B cell (primary cell): Measurements from ENCODE around the gene SLC19A1. TPM values are rescaled to one million over a fixed set of nuclear protein-coding genes. Genes with fewer than 3 reads are reported as not detected.

Source experiments
- ATAC-seq: fragments of 200-7000 bp; cut with Tn5 transposase; one replicate; pipeline ENCODE4 v1.10.0; 2021; ENCODE audit warnings: low read depth, mild to moderate bottlenecking, moderate number of reproducible peaks, moderate library complexity
- CTCF ChIA-PET: fragments of 350-600 bp; sonication (Branson Sonifier 250); formaldehyde crosslinking; loops from one replicate; lab custom pipeline; 2021; ENCODE audit warnings: antibody characterized with exemption, inconsistent platforms; lab: Charles Lee
- POLR2A ChIA-PET: fragments of 350-600 bp; sonication (Branson Sonifier 250); formaldehyde crosslinking; loops from one replicate; lab custom pipeline; 2021; ENCODE audit warnings: antibody characterized with exemption; lab: Charles Lee
- DNase-seq: peaks from one replicate; pipeline ENCODE4 v3.0.0; 2013
- H2AFZ ChIP-seq: 2 replicates; pipeline ENCODE4 v1.6.1; 2012; ENCODE audit warnings: mild to moderate bottlenecking, low read depth, low read length; ENCODE audit not compliant: insufficient read depth, poor library complexity, severe bottlenecking
- H3K27ac ChIP-seq, 2 donors: 1 replicate in 1 of 2; 2 replicates in 1 of 2; pipeline ENCODE4 v1.5.1; 2012 to 2013; ENCODE audit warnings: low read length in 2 of 2, mild to moderate bottlenecking in 2 of 2, moderate library complexity in 1 of 2
- H3K27me3 ChIP-seq, 4 experiments: fragments of 200-600 bp in 1 of 4; sonication (generic) in 1 of 4; replicated peaks in 1 of 4; 1 replicate in 2 of 4; 2 replicates in 2 of 4; pipeline versions ENCODE4 v1.6.1 to v1.7.0; 2013 to 2016; ENCODE audit warnings: low read length in 3 of 4, mild to moderate bottlenecking in 2 of 4, mixed read lengths in 1 of 4, moderate library complexity in 1 of 4; ENCODE audit not compliant: insufficient read depth in 4 of 4, control insufficient read depth in 3 of 4; ENCODE audit errors: control extremely low read depth in 1 of 4
- H3K36me3 ChIP-seq, 2 experiments: replicated peaks in 1 of 2; 1 replicate in 1 of 2; 2 replicates in 1 of 2; pipeline versions ENCODE4 v1.6.1 to v1.7.1; 2013; ENCODE audit warnings: low read length in 1 of 2; ENCODE audit not compliant: insufficient read depth in 2 of 2, control insufficient read depth in 1 of 2; ENCODE audit errors: control extremely low read depth in 1 of 2, extremely low read depth in 1 of 2
- H3K4me1 ChIP-seq, 2 donors: fragments of 200-600 bp in 1 of 2; sonication (generic) in 1 of 2; 1 replicate in 1 of 2; 2 replicates in 1 of 2; pipeline versions ENCODE4 v1.5.1 to v1.6.1; 2013 to 2017; ENCODE audit warnings: low read length in 2 of 2; ENCODE audit not compliant: control insufficient read depth in 2 of 2, insufficient read depth in 2 of 2
- H3K4me2 ChIP-seq: replicated peaks from 2 replicates; pipeline ENCODE3; 2012; ENCODE audit warnings: mild to moderate bottlenecking, low read depth, low read length; ENCODE audit not compliant: poor library complexity, severe bottlenecking
- H3K4me3 ChIP-seq, 5 experiments: fragments of 200-600 bp in 1 of 5; sonication (generic) in 1 of 5; 1 replicate in 3 of 5; 2 replicates in 2 of 5; pipeline versions ENCODE4 v1.5.1 to v1.7.0; 2011 to 2016; ENCODE audit warnings: low read length in 4 of 5, mild to moderate bottlenecking in 4 of 5, low read depth in 2 of 5, control low read depth in 1 of 5, moderate library complexity in 1 of 5; ENCODE audit not compliant: insufficient read depth in 1 of 5; ENCODE audit errors: control extremely low read depth in 1 of 5, extremely low read depth in 1 of 5
- H3K79me2 ChIP-seq: fragments of 200-600 bp; sonication (generic); one replicate; pipeline ENCODE4 v1.6.0; 2016; ENCODE audit warnings: low read length; ENCODE audit not compliant: control insufficient read depth, insufficient read depth
- H3K9ac ChIP-seq: fragments of 200-600 bp; sonication (generic); 2 replicates; pipeline ENCODE4 v1.6.1; 2017; ENCODE audit warnings: mild to moderate bottlenecking, low read length, moderate library complexity
- H3K9me3 ChIP-seq, 3 donors: one replicate each; pipeline versions ENCODE4 v1.6.1 to v1.7.1; 2013; ENCODE audit warnings: low read length in 2 of 3; ENCODE audit not compliant: control insufficient read depth in 2 of 3, insufficient read depth in 1 of 3; ENCODE audit errors: control extremely low read depth in 1 of 3
- H4K20me1 ChIP-seq: 2 replicates; pipeline ENCODE4 v1.6.0; 2012; ENCODE audit warnings: mild to moderate bottlenecking, low read length; ENCODE audit not compliant: insufficient read depth, control insufficient read depth, poor library complexity, severe bottlenecking
- H3K27ac Mint-ChIP-seq: one replicate; pipeline ENCODE4 v1.8.0; 2021; ENCODE audit warnings: mixed read lengths
- H3K27me3 Mint-ChIP-seq: one replicate; pipeline ENCODE4 v1.8.0; 2021; ENCODE audit warnings: mixed read lengths
- H3K4me1 Mint-ChIP-seq: one replicate; pipeline ENCODE4 v1.8.0; 2021; ENCODE audit warnings: mixed read lengths
- H3K4me3 Mint-ChIP-seq: one replicate; pipeline ENCODE4 v1.8.0; 2021; ENCODE audit warnings: mixed read lengths
- H3K9me3 Mint-ChIP-seq: one replicate; pipeline ENCODE4 v1.8.0; 2022; ENCODE audit warnings: mixed read lengths; ENCODE audit not compliant: insufficient read depth
- EZH2 ChIP-seq: IDR thresholded peaks from 2 replicates; pipeline ENCODE4 v1.6.1; 2012; ENCODE audit warnings: borderline replicate concordance, low read depth, mild to moderate bottlenecking, moderate library complexity, low read length; ENCODE audit not compliant: insufficient read depth, poor library complexity, severe bottlenecking
- WGBS: methylation state at CpG from one replicate; pipeline ENCODE4 v1.1.5; 2013; ENCODE audit warnings: missing lambda C conversion rate; ENCODE audit not compliant: insufficient coverage; 5-methylcytosine and 5-hydroxymethylcytosine counted together
- intact Hi-C: fragments of 100-400 bp; cut with micrococcal nuclease; formaldehyde crosslinking; loops from one replicate; pipeline ENCODE4 v1.10.0; 2022
- polyA plus RNA-seq: library from polyadenylated mRNA; depleted of rRNA; stranded (reverse); fragments of >200 nt; gene quantifications from 2 replicates; pipeline ENCODE4 v1.2.3, GENCODE V29; 2012
- total RNA-seq, 2 donors: library from RNA; stranded (reverse); fragments of 120-200 nt in 1 of 2; gene quantifications; 1 replicate in 1 of 2; 2 replicates in 1 of 2; pipeline versions ENCODE4 v1.2.3 to v1.2.4, GENCODE V29; 2013 to 2022
- TF ChIP-seq, protein P1 (sequence below): fragments of 200-600 bp; IDR thresholded peaks from one replicate; pipeline ENCODE4 v1.8.0; 2022; ENCODE audit warnings: antibody characterized with exemption, mild to moderate bottlenecking

The SLC19A1 gene
- total and polyA plus RNA-seq, 2 donors (not counting 1 experiment from before 2014, with no cell fraction given) = 8.7 to 10.1 TPM

DNA sequence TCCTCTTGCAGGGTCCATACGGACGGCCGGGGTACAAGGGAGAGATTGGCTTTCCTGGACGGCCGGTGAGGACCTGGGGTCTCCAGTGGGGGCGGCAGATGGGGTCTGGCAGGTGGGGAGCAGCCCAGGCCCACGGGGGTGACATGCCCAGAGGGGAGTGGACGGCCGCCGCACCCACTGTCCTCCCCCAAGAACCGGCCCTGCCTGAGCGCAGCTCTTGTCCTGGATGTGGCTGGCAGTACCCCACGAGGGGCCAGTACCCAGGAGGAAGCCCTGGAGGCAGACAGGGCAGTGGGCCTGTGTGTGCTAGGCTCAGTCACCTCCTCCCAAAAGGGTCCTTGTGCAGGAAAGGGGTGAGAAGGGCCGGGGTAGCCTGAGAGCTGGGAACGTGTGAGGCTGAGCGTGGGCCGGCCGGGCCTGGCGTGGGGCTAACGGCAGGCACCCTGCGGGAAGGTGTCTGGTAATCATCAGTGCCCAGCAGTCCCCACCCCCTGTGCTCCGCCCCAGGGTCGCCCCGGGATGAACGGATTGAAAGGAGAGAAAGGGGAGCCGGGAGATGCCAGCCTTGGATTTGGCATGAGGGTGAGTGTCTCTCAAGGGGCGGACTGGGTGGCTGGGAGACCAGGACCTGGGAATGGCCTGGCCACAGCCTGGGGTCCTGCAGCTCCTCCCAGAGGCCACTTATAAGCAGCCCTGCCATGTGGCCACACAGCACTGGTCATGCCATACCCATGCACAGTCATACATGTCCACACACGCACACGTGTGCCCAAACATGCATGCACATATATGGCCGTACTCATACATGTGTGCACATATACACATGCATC lies 47.2 kb downstream of the SLC19A1 start:
- Histone ChIP-seq H3K36me3 (no peaks in the 10 kb centered on the region), H2AFZ (no peak overlapping the region), H3K79me2 (no peaks in the 10 kb centered on the region), H3K9me3 (no peaks in the 10 kb centered on the region), H3K4me2 (no peak overlapping the region), H3K27ac (no peak overlapping the region), H3K9ac (no peak overlapping the region), H3K27me3 (peaks cover 0 to 3% (median 0%) of the 10 kb centered on the region in 4 experiments), H3K4me1 (no peaks in the 10 kb centered on the region), H3K4me3 (no peak overlapping the region), H4K20me1 (no peaks in the 10 kb centered on the region)
- CTCF ChIA-PET = no interaction called here
- no peak overlapping the region for H3K4me3 Mint-ChIP-seq
- H3K4me1 Mint-ChIP-seq = no peaks in the 10 kb centered on the region
- H3K27ac Mint-ChIP-seq = no peak overlapping the region
- H3K9me3 Mint-ChIP-seq = no peaks in the 10 kb centered on the region
- WGBS = 94% methylated on average over 30 of the region's 30 CpGs
- intact Hi-C loops = no loop called here
- TF ChIP-seq, protein P1, sequence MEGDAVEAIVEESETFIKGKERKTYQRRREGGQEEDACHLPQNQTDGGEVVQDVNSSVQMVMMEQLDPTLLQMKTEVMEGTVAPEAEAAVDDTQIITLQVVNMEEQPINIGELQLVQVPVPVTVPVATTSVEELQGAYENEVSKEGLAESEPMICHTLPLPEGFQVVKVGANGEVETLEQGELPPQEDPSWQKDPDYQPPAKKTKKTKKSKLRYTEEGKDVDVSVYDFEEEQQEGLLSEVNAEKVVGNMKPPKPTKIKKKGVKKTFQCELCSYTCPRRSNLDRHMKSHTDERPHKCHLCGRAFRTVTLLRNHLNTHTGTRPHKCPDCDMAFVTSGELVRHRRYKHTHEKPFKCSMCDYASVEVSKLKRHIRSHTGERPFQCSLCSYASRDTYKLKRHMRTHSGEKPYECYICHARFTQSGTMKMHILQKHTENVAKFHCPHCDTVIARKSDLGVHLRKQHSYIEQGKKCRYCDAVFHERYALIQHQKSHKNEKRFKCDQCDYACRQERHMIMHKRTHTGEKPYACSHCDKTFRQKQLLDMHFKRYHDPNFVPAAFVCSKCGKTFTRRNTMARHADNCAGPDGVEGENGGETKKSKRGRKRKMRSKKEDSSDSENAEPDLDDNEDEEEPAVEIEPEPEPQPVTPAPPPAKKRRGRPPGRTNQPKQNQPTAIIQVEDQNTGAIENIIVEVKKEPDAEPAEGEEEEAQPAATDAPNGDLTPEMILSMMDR = no peak
- no peak for TF ChIP-seq EZH2
- ATAC-seq (no peak), DNase-seq (no peak)
- peaks cover 4% of the 10 kb centered on the region for H3K27me3 Mint-ChIP-seq
- POLR2A ChIA-PET = no interaction called here

DNA sequence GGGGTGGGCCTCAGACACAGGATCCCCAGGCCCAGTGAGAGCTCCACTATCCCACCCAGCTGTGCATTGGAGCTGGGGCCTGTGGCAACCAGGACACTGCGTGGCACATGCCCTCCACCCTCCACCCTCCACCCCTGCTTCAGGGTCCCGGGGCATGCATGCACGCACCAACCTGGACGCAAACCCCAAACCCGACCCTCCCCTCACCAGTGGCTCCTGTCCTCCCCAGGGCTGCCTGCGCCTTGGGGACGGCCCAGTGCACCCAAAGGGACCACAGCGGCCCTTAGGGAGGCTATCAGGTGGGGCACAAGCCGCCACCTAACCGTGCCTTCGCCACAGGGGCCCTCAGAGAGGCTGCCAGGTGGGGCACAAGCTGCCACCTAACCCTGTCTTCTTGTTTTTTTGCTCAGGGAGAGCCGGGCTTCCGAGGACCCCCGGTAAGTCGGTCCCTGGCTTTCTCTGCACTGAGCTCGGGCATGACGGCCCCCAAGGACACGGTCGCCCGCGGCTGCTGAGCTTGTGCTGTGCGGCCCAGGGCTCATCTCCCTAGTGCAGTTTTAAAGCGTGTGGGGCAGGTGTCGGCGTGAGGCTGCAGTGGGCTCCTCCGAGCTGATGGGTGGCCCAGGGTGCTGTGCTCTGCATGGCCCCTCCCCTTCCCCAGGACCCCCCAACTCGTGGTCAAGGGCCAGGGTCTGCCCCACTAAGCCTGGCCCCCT lies 47.9 kb downstream of the SLC19A1 start:
- no peak for ATAC-seq
- 83% methylated on average over 25 of the region's 27 CpGs for WGBS
- Mint-ChIP-seq H3K4me1 (no peaks in the 10 kb centered on the region), H3K27ac (no peak overlapping the region), H3K9me3 (no peaks in the 10 kb centered on the region), H3K4me3 (no peak overlapping the region), H3K27me3 (peaks cover 4% of the 10 kb centered on the region)
- CTCF ChIA-PET = no interaction called here
- TF ChIP-seq, protein P1 = no peak
- TF ChIP-seq EZH2 = no peak
- no peaks in the 10 kb centered on the region for H3K36me3 ChIP-seq
- H3K79me2 ChIP-seq = no peaks in the 10 kb centered on the region
- DNase-seq = no peak
- intact Hi-C loops = no loop called here
- no peak overlapping the region for H3K9ac ChIP-seq
- no peaks in the 10 kb centered on the region for H4K20me1 ChIP-seq
- no peak overlapping the region for H3K27ac ChIP-seq
- no peaks in the 10 kb centered on the region for H3K4me1 ChIP-seq
- no peak overlapping the region for H3K4me3 ChIP-seq
- H3K9me3 ChIP-seq = no peaks in the 10 kb centered on the region
- peaks cover 0 to 3% (median 0%) of the 10 kb centered on the region in 4 experiments for H3K27me3 ChIP-seq
- no peak overlapping the region for H2AFZ ChIP-seq
- POLR2A ChIA-PET = no interaction called here
- no peak overlapping the region for H3K4me2 ChIP-seq
